HepG2 (cell line): Measurements from ENCODE around the gene BCL2L11. TPM values are rescaled to one million over a fixed set of nuclear protein-coding genes. Genes with fewer than 3 reads are reported as not detected.

Experiments used
- ATAC-seq: fragments of 200-7000 bp; cut with Tn5 transposase; 3 replicates; pipeline ENCODE4 v1.9.1; 2020; ENCODE audit warnings: mild to moderate bottlenecking, moderate library complexity
- BruUV-seq: library from RNA; stranded (reverse); fragments of 400-500 nt; replicated peaks from 2 replicates; lab custom pipeline; 2021; lab: Mats Ljungman, UMichigan
- CTCF ChIA-PET: fragments of 300-600 bp; formaldehyde crosslinking; extraction: SDS; loops from one replicate; lab custom pipeline; 2021; ENCODE audit warnings: low total read pairs, inconsistent platforms, low intra/inter-chr PET ratio; lab: Yijun Ruan, JAX
- POLR2A ChIA-PET: fragments of 350-600 bp; sonication (Branson Sonifier 250); formaldehyde crosslinking; loops from one replicate; lab custom pipeline; 2020; ENCODE audit warnings: antibody characterized with exemption, inconsistent platforms; lab: Yijun Ruan, JAX
- DNase-seq: peaks from one replicate; pipeline ENCODE4 v3.0.0-alpha.2; 2015; ENCODE audit warnings: low spot score
- FAIRE-seq: peaks from 3 replicates; lab custom pipeline; 2011; peaks lifted over from hg19 to GRCh38; lab: Jason Lieb, UNC
- H2AFZ ChIP-seq: one replicate; pipeline ENCODE4 v1.6.1; 2011; ENCODE audit warnings: low read length, inconsistent platforms
- H3K27ac ChIP-seq: fragments of 300-600 bp; 3 replicates; pipeline ENCODE4 v1.8.0; 2011; ENCODE audit warnings: mixed run types, mild to moderate bottlenecking, mixed read lengths, low read length, inconsistent platforms; ENCODE audit not compliant: insufficient read depth; ENCODE audit errors: extremely low read length
- H3K27me3 ChIP-seq, 2 experiments: fragments of 200-600 bp in 1 of 2; 2 replicates in 1 of 2; 3 replicates in 1 of 2; pipeline versions ENCODE4 v1.6.0 to v1.8.0; 2011; ENCODE audit warnings: low read length in 2 of 2, mild to moderate bottlenecking in 2 of 2, moderate library complexity in 2 of 2, inconsistent platforms in 1 of 2; ENCODE audit not compliant: insufficient read depth in 2 of 2, control insufficient read depth in 1 of 2
- H3K36me3 ChIP-seq, 2 experiments: fragments of 200-600 bp in 1 of 2; replicated peaks in 1 of 2; 2 replicates in 1 of 2; 3 replicates in 1 of 2; pipeline versions ENCODE4 v1.5.1 to v1.8.0; 2011; ENCODE audit warnings: low read length in 2 of 2, inconsistent platforms in 1 of 2; ENCODE audit not compliant: insufficient read depth in 2 of 2, control insufficient read depth in 1 of 2
- H3K4me1 ChIP-seq: 2 replicates; pipeline ENCODE4 v1.5.1; 2012; ENCODE audit warnings: low read length, inconsistent platforms; ENCODE audit not compliant: insufficient read depth
- H3K4me2 ChIP-seq: 2 replicates; pipeline ENCODE4 v1.6.0; 2011; ENCODE audit warnings: low read depth, low read length, inconsistent platforms
- H3K4me3 ChIP-seq, 3 experiments: fragments of 200-600 bp in 1 of 3; sonication (generic), shearing (Covaris generic) in 1 of 3; replicated peaks in 1 of 3; 2 replicates each; pipeline ENCODE4 v1.5.1; 2011 to 2016; ENCODE audit warnings: low read length in 3 of 3, inconsistent platforms in 2 of 3, low read depth in 2 of 3, mild to moderate bottlenecking in 2 of 3, control low read depth in 1 of 3, mixed read lengths in 1 of 3; ENCODE audit not compliant: insufficient read depth in 1 of 3
- H3K79me2 ChIP-seq: one replicate; pipeline ENCODE4 v1.6.1; 2011; ENCODE audit warnings: low read length, inconsistent platforms; ENCODE audit not compliant: insufficient read depth
- H3K9ac ChIP-seq: 2 replicates; pipeline ENCODE4 v1.6.0; 2011; ENCODE audit warnings: mild to moderate bottlenecking, low read depth, low read length, inconsistent platforms; ENCODE audit not compliant: insufficient read depth
- H3K9me3 ChIP-seq: 2 replicates; pipeline ENCODE4 v1.5.1; 2012; ENCODE audit warnings: mild to moderate bottlenecking, low read length
- H4K20me1 ChIP-seq: 2 replicates; pipeline ENCODE4 v1.6.0; 2011; ENCODE audit warnings: inconsistent platforms, mild to moderate bottlenecking, low read length, moderate library complexity; ENCODE audit not compliant: insufficient read depth
- KDM3A ChIP-seq: IDR thresholded peaks from 2 replicates; pipeline ENCODE4 v1.6.1; 2018; ENCODE audit warnings: low read depth, missing compliant biosample characterization
- POGZ ChIP-seq: sonication (generic); formaldehyde crosslinking; IDR thresholded peaks from 2 replicates; pipeline ENCODE4 v1.4.0; 2020; ENCODE audit warnings: mild to moderate bottlenecking, missing genetic modification reagents
- SALL1 ChIP-seq: sonication (generic); formaldehyde crosslinking; IDR thresholded peaks from 2 replicates; pipeline ENCODE4 v1.8.0; 2022; ENCODE audit warnings: mild to moderate bottlenecking, missing genetic modification reagents
- SOX13 ChIP-seq, 3 experiments: fragments of 450-650 bp in 1 of 3; sonication (generic) in 1 of 3; formaldehyde crosslinking in 1 of 3; IDR thresholded peaks in 2 of 3; conservative IDR thresholded peaks in 1 of 3; 2 replicates each; pipeline versions ENCODE4 v1.5.0 to v1.6.1; 2016 to 2020; ENCODE audit warnings: antibody characterized with exemption in 1 of 3, mild to moderate bottlenecking in 1 of 3, missing compliant biosample characterization in 1 of 3, missing genetic modification reagents in 1 of 3, moderate library complexity in 1 of 3
- SP4 ChIP-seq: sonication (generic); formaldehyde crosslinking; IDR thresholded peaks from 2 replicates; pipeline ENCODE4 v1.8.1; 2023; ENCODE audit warnings: mild to moderate bottlenecking, missing genetic modification reagents
- TCF7L2 ChIP-seq: IDR thresholded peaks from 2 replicates; pipeline ENCODE4 v1.6.1; 2011; ENCODE audit warnings: mild to moderate bottlenecking, low read depth, low read length, moderate library complexity
- ZNF468 ChIP-seq: sonication (generic); formaldehyde crosslinking; IDR thresholded peaks from 2 replicates; pipeline ENCODE4 v1.8.0; 2022; ENCODE audit warnings: mild to moderate bottlenecking, moderate library complexity, missing genetic modification reagents
- whole genome bisulfite sequencing: methylation state at CpG from one replicate; pipeline ENCODE4 v1.1.6; 2017; ENCODE audit warnings: low lambda C conversion rate; 5-methylcytosine and 5-hydroxymethylcytosine counted together
- in situ Hi-C: cut with HindIII; loops from 2 replicates; pipeline ENCODE4 v1.10.0; 2017; ENCODE audit warnings: low pct_unique_long_range_greater_than_20kb; ENCODE audit not compliant: extremely low pct_ligation_motif_present
- intact Hi-C: fragments of 100-400 bp; cut with micrococcal nuclease; formaldehyde crosslinking; loops from one replicate; pipeline ENCODE4 v1.10.0; 2022; ENCODE audit not compliant: unreplicated experiment
- polyA plus RNA-seq, 8 experiments: library from polyadenylated mRNA; depleted of rRNA in 3 of 8; stranded (reverse) in 7 of 8; unstranded in 1 of 8; fragments of >200 nt; fragmentation: Illumina TruSeq in 4 of 8; extraction: Trizol in 4 of 8; gene quantifications; 2 replicates each; pipeline versions ENCODE4 v1.2.1 to v1.2.3, GENCODE V29; 2011 to 2016; ENCODE audit warnings: low read depth in 4 of 8, missing spikeins in 1 of 8, mixed read lengths in 1 of 8; ENCODE audit not compliant: insufficient read depth in 1 of 8
- total RNA-seq, 5 experiments: library from RNA; depleted of rRNA; stranded (reverse); fragments of >200 nt; fragmentation: Illumina TruSeq; extraction: Trizol; gene quantifications; 2 replicates each; pipeline ENCODE4 v1.2.3, GENCODE V29; 2016; ENCODE audit warnings: low read depth in 1 of 5

The BCL2L11 gene
- total and polyA plus RNA-seq, 2 of the 13 experiments (the other 11 are each of a cell fraction or from before 2014, with no cell fraction given): 6.1 to 9.7 TPM

DNA sequence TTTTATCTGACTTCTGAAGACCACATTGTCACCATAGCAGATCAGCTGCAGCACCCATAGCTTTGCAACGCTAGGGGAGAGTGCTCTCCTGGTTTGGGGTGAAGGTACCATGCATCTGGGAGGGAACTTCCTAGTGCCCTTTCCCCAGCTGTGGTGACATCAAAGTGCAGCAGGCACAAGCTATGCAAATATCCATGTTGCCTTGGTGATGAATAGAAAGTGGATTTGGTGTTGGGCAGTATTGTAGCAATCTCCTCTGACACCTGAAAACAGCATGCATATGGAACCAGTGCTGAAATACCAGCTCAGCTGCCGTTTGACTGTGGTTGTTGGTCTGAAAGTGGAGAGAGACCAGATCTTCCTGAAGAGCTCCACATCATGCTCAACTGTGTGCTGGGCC, 37.1 kb downstream of the BCL2L11 start:
- no peak overlapping the region for H3K4me3 ChIP-seq
- no peak overlapping the region for H3K9ac ChIP-seq
- peaks cover 18 to 62% of the 10 kb centered on the region in 2 experiments for H3K36me3 ChIP-seq
- no peak for ATAC-seq
- no peak overlapping the region for H2AFZ ChIP-seq
- H4K20me1 ChIP-seq: no peaks in the 10 kb centered on the region
- no peaks in the 10 kb centered on the region for H3K9me3 ChIP-seq
- WGBS: 73% methylated on average over 2 of the region's 2 CpGs
- H3K27ac ChIP-seq: no peak overlapping the region
- CTCF ChIA-PET: no interaction called here
- no peak for DNase-seq
- TF ChIP-seq TCF7L2 (peak; percentile 40; the same call in 1 of the 2 replicates), SP4 (0 out of 2 replicates have a peak, but pooled peaks have one; percentile 20), KDM3A (CRISPR knock-in tag) (no peak), SALL1 (CRISPR knock-in tag) (0 out of 2 replicates have a peak, but pooled peaks have one; percentile 16), ZNF468 (CRISPR knock-in tag) (no peak)
- intact Hi-C loops (no loop called here), in situ Hi-C loops (no loop called here)
- no TSS peak for BruUV-seq
- H3K4me1 ChIP-seq: peaks cover 60% of the 10 kb centered on the region
- POLR2A ChIA-PET: interaction anchor here (1.6 kb wide), 1 partner anchor 37 kb away, joined by 4 read pairs; the partner anchor contains the start of gene BCL2L11
- H3K4me2 ChIP-seq: no peak overlapping the region
- no peaks in the 10 kb centered on the region for H3K27me3 ChIP-seq
- no peak for FAIRE-seq
- peaks cover 30% of the 10 kb centered on the region for H3K79me2 ChIP-seq

DNA sequence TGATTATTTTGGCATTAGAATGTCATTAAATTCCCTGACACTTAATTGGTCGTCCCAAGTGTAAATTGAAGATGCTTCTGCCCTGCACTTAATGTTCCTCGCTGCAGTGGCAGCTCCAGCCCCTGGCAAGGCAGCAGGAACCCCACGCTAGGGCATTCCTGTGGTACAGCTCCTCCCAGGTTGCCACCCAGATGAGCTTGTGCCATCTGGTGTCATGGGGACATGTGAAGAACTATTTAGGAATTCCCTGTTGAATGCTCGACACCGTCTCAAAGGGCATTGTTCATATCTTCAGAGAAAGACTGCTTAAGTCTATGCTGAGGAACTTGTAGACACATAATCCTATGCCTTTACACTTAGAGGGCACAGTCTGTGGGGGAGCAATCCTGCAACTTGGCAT, 38.9 kb downstream of the BCL2L11 start:
- no peak overlapping the region for H3K27ac ChIP-seq
- H3K36me3 ChIP-seq: peaks cover 22 to 70% of the 10 kb centered on the region in 2 experiments
- H3K9me3 ChIP-seq: no peaks in the 10 kb centered on the region
- H3K27me3 ChIP-seq: no peaks in the 10 kb centered on the region
- no peak overlapping the region for H2AFZ ChIP-seq
- peaks cover 30% of the 10 kb centered on the region for H3K79me2 ChIP-seq
- WGBS: 86% methylated on average over 5 of the region's 5 CpGs
- in situ Hi-C loops (no loop called here), intact Hi-C loops (no loop called here)
- ATAC-seq (no peak), DNase-seq (no peak), FAIRE-seq (no peak)
- CTCF ChIA-PET: no interaction called here
- peaks cover 47% of the 10 kb centered on the region for H3K4me1 ChIP-seq
- H3K9ac ChIP-seq: no peak overlapping the region
- BruUV-seq: no TSS peak
- POLR2A ChIA-PET: no interaction called here
- TF ChIP-seq POGZ (CRISPR knock-in tag) (no peak), SOX13 (IDR thresholded peaks at IDR 0.05) (no peak), SOX13 (CRISPR knock-in tag; conservative IDR thresholded peaks at IDR 0.05 in 1 of 2, IDR thresholded peaks at IDR 0.05 in 1 of 2) (no peak)
- no peaks in the 10 kb centered on the region for H4K20me1 ChIP-seq
- H3K4me3 ChIP-seq: no peak overlapping the region
- H3K4me2 ChIP-seq: no peak overlapping the region
